CD14-positive monocyte (primary cell): ENCODE results near the gene MPPED1. TPM values are rescaled to one million over a fixed set of nuclear protein-coding genes. Genes with fewer than 3 reads are reported as not detected.

ENCODE experiments used
- DNase-seq, 3 donors: peaks; one replicate each; pipeline ENCODE4 v3.0.0-alpha.2; 2011 to 2022
- H2AFZ ChIP-seq: 2 replicates; pipeline ENCODE4 v1.6.0; 2012; ENCODE audit warnings: mild to moderate bottlenecking, low read depth, low read length, inconsistent platforms; ENCODE audit not compliant: insufficient read depth, poor library complexity, severe bottlenecking
- H3K27ac ChIP-seq, 2 donors: 1 replicate in 1 of 2; 2 replicates in 1 of 2; pipeline ENCODE4 v1.5.1; 2012 to 2013; ENCODE audit warnings: low read length in 2 of 2, control low read depth in 1 of 2, inconsistent platforms in 1 of 2, low read depth in 1 of 2, mild to moderate bottlenecking in 1 of 2
- H3K27me3 ChIP-seq, 2 donors: one replicate each; pipeline versions ENCODE4 v1.6.0 to v1.6.1; 2011 to 2013; ENCODE audit warnings: low read length in 2 of 2; ENCODE audit not compliant: control insufficient read depth in 2 of 2, insufficient read depth in 2 of 2
- H3K36me3 ChIP-seq, 2 donors: replicated peaks in 1 of 2; 1 replicate in 1 of 2; 2 replicates in 1 of 2; pipeline versions ENCODE4 v1.5.1 to v1.6.1; 2012 to 2013; ENCODE audit warnings: low read length in 2 of 2, control low read depth in 1 of 2, inconsistent platforms in 1 of 2, mild to moderate bottlenecking in 1 of 2; ENCODE audit not compliant: insufficient read depth in 2 of 2, control insufficient read depth in 1 of 2
- H3K4me1 ChIP-seq, 2 donors: 1 replicate in 1 of 2; 2 replicates in 1 of 2; pipeline versions ENCODE4 v1.5.1 to v1.6.1; 2012 to 2013; ENCODE audit warnings: low read length in 2 of 2, control low read depth in 1 of 2, inconsistent platforms in 1 of 2, mild to moderate bottlenecking in 1 of 2, moderate library complexity in 1 of 2; ENCODE audit not compliant: insufficient read depth in 2 of 2, control insufficient read depth in 1 of 2
- H3K4me2 ChIP-seq: replicated peaks from 2 replicates; pipeline ENCODE3; 2012; ENCODE audit warnings: low read length, moderate library complexity, mild to moderate bottlenecking; ENCODE audit not compliant: poor library complexity, severe bottlenecking; ENCODE audit errors: extremely low read depth
- H3K4me3 ChIP-seq, 3 experiments: fragments of 200-600 bp in 1 of 3; sonication (generic) in 1 of 3; replicated peaks in 1 of 3; 1 replicate in 2 of 3; 2 replicates in 1 of 3; pipeline ENCODE4 v1.5.1; 2011 to 2013; ENCODE audit warnings: low read length in 3 of 3, mild to moderate bottlenecking in 3 of 3, control low read depth in 2 of 3, low read depth in 2 of 3, inconsistent platforms in 1 of 3, moderate library complexity in 1 of 3
- H3K79me2 ChIP-seq: 2 replicates; pipeline ENCODE4 v1.6.0; 2012; ENCODE audit warnings: mild to moderate bottlenecking, control low read depth, inconsistent platforms, low read length, moderate library complexity; ENCODE audit not compliant: insufficient read depth
- H3K9ac ChIP-seq: 2 replicates; pipeline ENCODE4 v1.6.0; 2017; ENCODE audit warnings: low read length, mild to moderate bottlenecking; ENCODE audit not compliant: insufficient read depth, poor library complexity, severe bottlenecking
- H3K9me3 ChIP-seq, 2 donors: replicated peaks in 1 of 2; 1 replicate in 1 of 2; 2 replicates in 1 of 2; pipeline versions ENCODE4 v1.5.1 to v1.6.1; 2012 to 2013; ENCODE audit warnings: low read length in 2 of 2, control low read depth in 1 of 2; ENCODE audit not compliant: control insufficient read depth in 1 of 2, insufficient read depth in 1 of 2
- H4K20me1 ChIP-seq: 2 replicates; pipeline ENCODE4 v1.6.0; 2012; ENCODE audit warnings: mild to moderate bottlenecking, low read length, control low read depth, moderate library complexity; ENCODE audit not compliant: insufficient read depth
- H3K27ac Mint-ChIP-seq, 7 donors: one replicate each; pipeline ENCODE4 v1.8.0; 2020; ENCODE audit warnings: mild to moderate bottlenecking in 7 of 7, mixed read lengths in 7 of 7, moderate library complexity in 6 of 7, inconsistent platforms in 2 of 7
- H3K27me3 Mint-ChIP-seq, 3 donors: one replicate each; pipeline ENCODE4 v1.8.0; 2021 to 2022; ENCODE audit warnings: low read depth in 3 of 3, mild to moderate bottlenecking in 3 of 3, mixed read lengths in 3 of 3, moderate library complexity in 3 of 3, inconsistent platforms in 1 of 3
- H3K36me3 Mint-ChIP-seq, 2 donors: one replicate each; pipeline ENCODE4 v1.8.0; 2020; ENCODE audit warnings: mixed read lengths in 2 of 2, inconsistent platforms in 1 of 2, mild to moderate bottlenecking in 1 of 2
- H3K4me1 Mint-ChIP-seq: one replicate; pipeline ENCODE4 v1.8.0; 2020; ENCODE audit warnings: mild to moderate bottlenecking, mixed read lengths
- H3K4me3 Mint-ChIP-seq, 2 donors: one replicate each; pipeline ENCODE4 v1.8.0; 2020; ENCODE audit warnings: mild to moderate bottlenecking in 2 of 2, mixed read lengths in 2 of 2, moderate library complexity in 1 of 2
- H3K9me3 Mint-ChIP-seq, 7 donors: one replicate each; pipeline ENCODE4 v1.8.0; 2020 to 2022; ENCODE audit warnings: mixed read lengths in 7 of 7, mild to moderate bottlenecking in 6 of 7, moderate library complexity in 6 of 7, inconsistent platforms in 2 of 7
- WGBS: methylation state at CpG from one replicate; pipeline ENCODE4 v1.1.5; 2013; ENCODE audit warnings: missing lambda C conversion rate; ENCODE audit not compliant: insufficient coverage; 5-methylcytosine and 5-hydroxymethylcytosine counted together
- intact Hi-C, 2 donors: fragments of 100-400 bp; cut with micrococcal nuclease; formaldehyde crosslinking; loops; one replicate each; pipeline versions ENCODE4 v1.15.0 to v1.15.1; 2023
- polyA plus RNA-seq, 3 donors: library from polyadenylated mRNA; depleted of rRNA in 1 of 3; unstranded in 2 of 3; stranded (reverse) in 1 of 3; fragments of 300-500 nt in 2 of 3; fragments of >200 nt in 1 of 3; fragmentation: Illumina TruSeq in 2 of 3; gene quantifications; 1 replicate in 2 of 3; 2 replicates in 1 of 3; pipeline ENCODE4 v1.2.3, GENCODE V29; 2012 to 2021
- TF ChIP-seq, protein P1 (sequence below): fragments of 200-600 bp; IDR thresholded peaks from one replicate; pipeline ENCODE4 v1.8.0; 2022; ENCODE audit warnings: antibody characterized with exemption, mild to moderate bottlenecking

The MPPED1 gene
- polyA plus RNA-seq, 3 donors, result not detected

DNA sequence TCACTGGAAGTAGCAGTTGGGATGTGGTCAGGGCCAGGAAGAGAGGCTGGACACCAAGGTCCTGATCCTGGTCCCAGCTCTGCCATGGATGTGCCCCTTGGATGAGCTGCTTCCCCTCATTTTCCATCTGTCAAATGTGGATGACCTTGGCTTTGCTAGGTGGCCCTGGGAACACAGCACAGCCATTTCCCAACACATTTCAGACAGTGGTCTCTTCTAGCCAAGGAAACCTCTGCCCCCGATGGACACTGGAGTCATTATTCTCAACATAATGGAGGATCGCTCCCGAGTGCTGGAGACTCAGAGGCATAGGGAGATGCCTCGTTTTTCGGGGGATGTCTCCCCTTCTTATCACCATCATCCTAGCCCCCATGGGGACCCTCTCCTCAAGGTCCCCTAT is 13.6 kb upstream of the MPPED1 start:
- Mint-ChIP-seq H3K27ac (no peak overlapping the region), H3K4me1 (no peaks in the 10 kb centered on the region), H3K4me3 (no peak overlapping the region), H3K36me3 (no peaks in the 10 kb centered on the region), H3K9me3 (peaks cover 0 to 7% (median 2%) of the 10 kb centered on the region in 7 donors), H3K27me3 (peaks cover 5 to 17% (median 6%) of the 10 kb centered on the region in 3 donors)
- 80% methylated on average over 5 of the region's 5 CpGs for WGBS
- no peaks in the 10 kb centered on the region for H3K27me3 ChIP-seq
- no peaks in the 10 kb centered on the region for H3K36me3 ChIP-seq
- no peak for DNase-seq
- no peak overlapping the region for H3K27ac ChIP-seq
- no peak overlapping the region for H2AFZ ChIP-seq
- no peak overlapping the region for H3K4me2 ChIP-seq
- TF ChIP-seq, protein P1, sequence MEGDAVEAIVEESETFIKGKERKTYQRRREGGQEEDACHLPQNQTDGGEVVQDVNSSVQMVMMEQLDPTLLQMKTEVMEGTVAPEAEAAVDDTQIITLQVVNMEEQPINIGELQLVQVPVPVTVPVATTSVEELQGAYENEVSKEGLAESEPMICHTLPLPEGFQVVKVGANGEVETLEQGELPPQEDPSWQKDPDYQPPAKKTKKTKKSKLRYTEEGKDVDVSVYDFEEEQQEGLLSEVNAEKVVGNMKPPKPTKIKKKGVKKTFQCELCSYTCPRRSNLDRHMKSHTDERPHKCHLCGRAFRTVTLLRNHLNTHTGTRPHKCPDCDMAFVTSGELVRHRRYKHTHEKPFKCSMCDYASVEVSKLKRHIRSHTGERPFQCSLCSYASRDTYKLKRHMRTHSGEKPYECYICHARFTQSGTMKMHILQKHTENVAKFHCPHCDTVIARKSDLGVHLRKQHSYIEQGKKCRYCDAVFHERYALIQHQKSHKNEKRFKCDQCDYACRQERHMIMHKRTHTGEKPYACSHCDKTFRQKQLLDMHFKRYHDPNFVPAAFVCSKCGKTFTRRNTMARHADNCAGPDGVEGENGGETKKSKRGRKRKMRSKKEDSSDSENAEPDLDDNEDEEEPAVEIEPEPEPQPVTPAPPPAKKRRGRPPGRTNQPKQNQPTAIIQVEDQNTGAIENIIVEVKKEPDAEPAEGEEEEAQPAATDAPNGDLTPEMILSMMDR, result no peak
- no peak overlapping the region for H3K4me3 ChIP-seq
- no peaks in the 10 kb centered on the region for H4K20me1 ChIP-seq
- H3K9ac ChIP-seq, result no peak overlapping the region
- no peaks in the 10 kb centered on the region for H3K4me1 ChIP-seq
- H3K79me2 ChIP-seq, result no peaks in the 10 kb centered on the region
- H3K9me3 ChIP-seq, result no peaks in the 10 kb centered on the region
- intact Hi-C loops, result no loop called here

DNA sequence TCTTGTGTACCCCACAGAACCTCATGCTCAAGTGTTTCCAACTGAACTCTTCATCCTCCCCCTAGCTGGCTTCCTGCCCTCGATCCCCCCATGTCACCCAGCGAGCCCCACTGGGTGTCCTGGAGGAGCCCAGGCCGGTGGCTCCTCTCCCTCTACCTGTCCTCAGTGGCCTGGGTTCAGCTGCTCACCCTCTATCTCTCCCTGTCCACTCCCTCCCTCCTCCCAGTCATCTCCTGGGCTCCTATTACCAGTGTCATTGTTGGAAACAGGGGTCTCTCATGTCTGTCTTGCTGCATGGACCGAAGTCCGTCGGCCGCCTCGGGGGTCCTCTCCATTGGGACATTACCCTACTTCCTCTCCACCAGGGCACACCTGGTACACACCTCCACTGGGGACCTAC is 12.9 kb upstream of the MPPED1 start:
- no peaks in the 10 kb centered on the region for H3K9me3 ChIP-seq
- H3K36me3 ChIP-seq, result no peaks in the 10 kb centered on the region
- no peak overlapping the region for H3K27ac ChIP-seq
- no peak overlapping the region for H3K4me3 Mint-ChIP-seq
- H3K79me2 ChIP-seq, result no peaks in the 10 kb centered on the region
- no peak overlapping the region for H2AFZ ChIP-seq
- H3K27me3 ChIP-seq, result no peaks in the 10 kb centered on the region
- no peak overlapping the region for H3K9ac ChIP-seq
- peaks cover 0 to 7% (median 2%) of the 10 kb centered on the region in 7 donors for H3K9me3 Mint-ChIP-seq
- H3K4me3 ChIP-seq, result no peak overlapping the region
- H3K36me3 Mint-ChIP-seq, result no peaks in the 10 kb centered on the region
- peaks cover 8 to 20% (median 8%) of the 10 kb centered on the region in 3 donors for H3K27me3 Mint-ChIP-seq
- WGBS, result 91% methylated on average over 7 of the region's 8 CpGs
- no peaks in the 10 kb centered on the region for H4K20me1 ChIP-seq
- intact Hi-C loops, result no loop called here
- TF ChIP-seq, protein P1, result no peak
- no peak overlapping the region for H3K27ac Mint-ChIP-seq
- no peak for DNase-seq
- H3K4me2 ChIP-seq, result no peak overlapping the region
- no peaks in the 10 kb centered on the region for H3K4me1 ChIP-seq
- H3K4me1 Mint-ChIP-seq, result no peaks in the 10 kb centered on the region
